Smooth muscle cell (in vitro differentiated cells): Measurements from ENCODE around the gene AXIN1. TPM values are rescaled to one million over a fixed set of nuclear protein-coding genes. Genes with fewer than 3 reads are reported as not detected.

Source experiments
- DNase-seq: peaks from one replicate; lab custom pipeline; 2025; ENCODE audit not compliant: unreplicated experiment; lab: John Stamatoyannopoulos, UW
- H2AFZ ChIP-seq: fragments of 200-600 bp; sonication (generic); 2 replicates; pipeline ENCODE4 v1.6.0; 2016; ENCODE audit warnings: antibody characterized with exemption, low read depth, mild to moderate bottlenecking
- H3F3A ChIP-seq: fragments of 200-600 bp; sonication (generic); 2 replicates; pipeline ENCODE4 v1.6.0; 2017; ENCODE audit warnings: antibody characterized with exemption, low read depth
- H3K27ac ChIP-seq: fragments of 200-600 bp; sonication (generic); 2 replicates; pipeline ENCODE4 v1.5.1; 2016; ENCODE audit warnings: low read depth, mild to moderate bottlenecking
- H3K27me3 ChIP-seq: fragments of 200-600 bp; sonication (generic); 2 replicates; pipeline ENCODE4 v1.6.1; 2016; ENCODE audit warnings: low read depth, mild to moderate bottlenecking
- H3K36me3 ChIP-seq: fragments of 200-600 bp; sonication (generic); 2 replicates; pipeline ENCODE4 v1.5.1; 2016; ENCODE audit warnings: low read depth
- H3K4me1 ChIP-seq: fragments of 200-600 bp; sonication (generic); 2 replicates; pipeline ENCODE4 v1.5.1; 2016; ENCODE audit warnings: low read depth
- H3K4me2 ChIP-seq: fragments of 200-600 bp; sonication (generic); 2 replicates; pipeline ENCODE4 v1.6.0; 2016; ENCODE audit warnings: mild to moderate bottlenecking
- H3K4me3 ChIP-seq: fragments of 200-600 bp; sonication (generic); 2 replicates; pipeline ENCODE4 v1.5.1; 2016; ENCODE audit warnings: mild to moderate bottlenecking
- H3K79me2 ChIP-seq: fragments of 200-600 bp; sonication (generic); 2 replicates; pipeline ENCODE4 v1.6.0; 2016; ENCODE audit warnings: low read depth, mild to moderate bottlenecking
- H3K9ac ChIP-seq: fragments of 200-600 bp; sonication (generic); 2 replicates; pipeline ENCODE4 v1.6.0; 2016; ENCODE audit warnings: low read depth
- H3K9me3 ChIP-seq: fragments of 200-600 bp; sonication (generic); replicated peaks from 2 replicates; pipeline ENCODE4 v1.5.1; 2016; ENCODE audit warnings: low read depth
- H4K20me1 ChIP-seq: fragments of 200-600 bp; sonication (generic); 2 replicates; pipeline ENCODE4 v1.6.0; 2016; ENCODE audit warnings: low read depth
- CTCF ChIP-seq: fragments of 200-600 bp; sonication (generic); IDR thresholded peaks from 2 replicates; pipeline ENCODE4 v1.5.1; 2017; ENCODE audit warnings: borderline replicate concordance, mild to moderate bottlenecking, antibody characterized with exemption; ENCODE audit not compliant: insufficient read depth, poor library complexity, severe bottlenecking
- WGBS: methylation state at CpG from one replicate; pipeline ENCODE4 v1.1.7; 2016; ENCODE audit warnings: low lambda C conversion rate; 5-methylcytosine and 5-hydroxymethylcytosine counted together
- polyA plus RNA-seq: library from polyadenylated mRNA; unstranded; fragments of >200 nt; fragmentation: Nextera tagmentation; extraction: Ambion mirVana; gene quantifications from 2 replicates; pipeline ENCODE4 v1.2.1, GENCODE V29; 2016
- total RNA-seq: library from RNA; depleted of rRNA; stranded (reverse); fragments of >200 nt; gene quantifications from 2 replicates; pipeline ENCODE4 v1.2.3, GENCODE V29; 2014

AXIN1 gene
- total and polyA plus RNA-seq, 2 experiments from 2014 or later: 13.0 to 15.0 TPM

- Histone ChIP-seq H2AFZ (no peak overlapping the region), H3K4me1 (no peaks in the 10 kb centered on the region), H3K27me3 (no peaks in the 10 kb centered on the region), H3K4me3 (no peak overlapping the region), H4K20me1 (no peaks in the 10 kb centered on the region), H3K9me3 (no peaks in the 10 kb centered on the region), H3K9ac (no peak overlapping the region), H3F3A (no peaks in the 10 kb centered on the region), H3K4me2 (no peak overlapping the region), H3K36me3 (no peaks in the 10 kb centered on the region), H3K79me2 (no peaks in the 10 kb centered on the region), H3K27ac (no peak overlapping the region)
- no peak for DNase-seq
- TF ChIP-seq CTCF: no peak
- WGBS: 96% methylated on average over 16 of the region's 16 CpGs
Measured at GRCh38 chr16:287298-287811, 65.2 kb downstream of the AXIN1 start.

- no peak overlapping the region for H3K9ac ChIP-seq
- no peak overlapping the region for H3K4me3 ChIP-seq
- no peak overlapping the region for H2AFZ ChIP-seq
- no peaks in the 10 kb centered on the region for H3K79me2 ChIP-seq
- no peaks in the 10 kb centered on the region for H3K9me3 ChIP-seq
- H3K36me3 ChIP-seq: no peaks in the 10 kb centered on the region
- no peak overlapping the region for H3K27ac ChIP-seq
- WGBS: 95% methylated on average over 22 of the region's 22 CpGs
- H4K20me1 ChIP-seq: no peaks in the 10 kb centered on the region
- H3K4me1 ChIP-seq: no peaks in the 10 kb centered on the region
- no peaks in the 10 kb centered on the region for H3F3A ChIP-seq
- no peak overlapping the region for H3K4me2 ChIP-seq
- DNase-seq: no peak
- no peak for TF ChIP-seq CTCF
- peaks cover 4% of the 10 kb centered on the region for H3K27me3 ChIP-seq
Measured at GRCh38 chr16:286491-287297, 65.8 kb downstream of the AXIN1 start.

- H3K9ac ChIP-seq: no peak overlapping the region
- no peak for TF ChIP-seq CTCF
- no peaks in the 10 kb centered on the region for H3K79me2 ChIP-seq
- H3K9me3 ChIP-seq: no peaks in the 10 kb centered on the region
- no peak overlapping the region for H3K4me3 ChIP-seq
- H3K36me3 ChIP-seq: no peaks in the 10 kb centered on the region
- peaks cover 16% of the 10 kb centered on the region for H3K27me3 ChIP-seq
- H3K4me1 ChIP-seq: no peaks in the 10 kb centered on the region
- no peak overlapping the region for H2AFZ ChIP-seq
- no peak for DNase-seq
- no peak overlapping the region for H3K4me2 ChIP-seq
- WGBS: 94% methylated on average over 20 of the region's 48 CpGs
- no peaks in the 10 kb centered on the region for H3F3A ChIP-seq
- no peaks in the 10 kb centered on the region for H4K20me1 ChIP-seq
- H3K27ac ChIP-seq: no peak overlapping the region
Measured at GRCh38 chr16:285146-286055, 67.1 kb downstream of the AXIN1 start.
